HEK293 (cell line): ENCODE data around the gene FHIT.
"Not testable (repeated sequence)": the region's sequence is repeated elsewhere in the genome, so short reads cannot be mapped to it uniquely, and the experiment has no call there.

Experiments used
- CTCF ChIA-PET: fragments of 350-600 bp; formaldehyde crosslinking; extraction: SDS; loops from one replicate; lab custom pipeline; 2021; ENCODE audit warnings: antibody characterized with exemption; lab: Yijun Ruan, JAX
- POLR2A ChIA-PET: fragments of 300-600 bp; formaldehyde crosslinking; extraction: SDS; loops from one replicate; lab custom pipeline; 2020; ENCODE audit warnings: antibody characterized with exemption, inconsistent platforms; lab: Yijun Ruan, JAX
- H3K27ac ChIP-seq: fragments of 200-500 bp; sonication (Bioruptor generic); 2 replicates; pipeline ENCODE4 v1.5.1; 2014; ENCODE audit warnings: low read depth, low read length, control low read depth, inconsistent platforms; ENCODE audit errors: extremely low read depth
- H3K36me3 ChIP-seq, 2 experiments: fragments of 200-500 bp in 1 of 2; sonication (Bioruptor generic) in 1 of 2; 1 replicate in 1 of 2; 2 replicates in 1 of 2; pipeline ENCODE4 v1.5.1; 2014 to 2017; ENCODE audit warnings: inconsistent platforms in 2 of 2, low read length in 2 of 2; ENCODE audit not compliant: control insufficient read depth in 2 of 2, insufficient read depth in 1 of 2
- H3K4me1 ChIP-seq: fragments of 200-500 bp; sonication (Bioruptor generic); 2 replicates; pipeline ENCODE4 v1.5.1; 2014; ENCODE audit warnings: mild to moderate bottlenecking, low read length, inconsistent platforms; ENCODE audit not compliant: control insufficient read depth, insufficient read depth
- H3K4me3 ChIP-seq: 2 replicates; pipeline ENCODE4 v1.5.1; 2011; ENCODE audit warnings: low read depth, mild to moderate bottlenecking, control low read depth, low read length, moderate library complexity
- H3K9me3 ChIP-seq: fragments of 200-500 bp; sonication (Bioruptor generic); 2 replicates; pipeline ENCODE4 v1.5.1; 2014; ENCODE audit warnings: low read depth, low read length, inconsistent platforms; ENCODE audit not compliant: control insufficient read depth, insufficient read depth
- KLF1 ChIP-seq: fragments of 450-650 bp; formaldehyde crosslinking; IDR thresholded peaks from 2 replicates; pipeline ENCODE4 v1.5.1; 2016; ENCODE audit warnings: missing biosample characterization, missing genetic modification characterization
- KLF16 ChIP-seq: fragments of 450-650 bp; formaldehyde crosslinking; IDR thresholded peaks from 2 replicates; pipeline ENCODE4 v1.5.1; 2017; ENCODE audit warnings: missing biosample characterization, missing genetic modification characterization
- SCRT1 ChIP-seq: fragments of 450-650 bp; formaldehyde crosslinking; IDR thresholded peaks from 2 replicates; pipeline ENCODE4 v1.5.1; 2016; ENCODE audit warnings: missing biosample characterization, missing genetic modification characterization, borderline replicate concordance
- ZFP37 ChIP-seq: fragments of 450-650 bp; formaldehyde crosslinking; IDR thresholded peaks from 2 replicates; pipeline ENCODE4 v1.5.1; 2016; ENCODE audit warnings: missing biosample characterization, missing genetic modification characterization
- ZNF16 ChIP-seq: fragments of 450-650 bp; formaldehyde crosslinking; IDR thresholded peaks from 2 replicates; pipeline ENCODE4 v1.5.1; 2016; ENCODE audit warnings: low read depth, missing biosample characterization, missing genetic modification characterization
- ZNF184 ChIP-seq: fragments of 450-650 bp; IDR thresholded peaks from 2 replicates; pipeline ENCODE4 v1.5.1; 2018; ENCODE audit warnings: missing biosample characterization, mild to moderate bottlenecking, missing genetic modification characterization
- ZNF223 ChIP-seq: fragments of 450-650 bp; formaldehyde crosslinking; IDR thresholded peaks from 2 replicates; pipeline ENCODE4 v1.5.1; 2016; ENCODE audit warnings: missing biosample characterization, missing genetic modification characterization
- ZNF292 ChIP-seq: fragments of 450-650 bp; formaldehyde crosslinking; IDR thresholded peaks from 2 replicates; pipeline ENCODE4 v1.5.1; 2016; ENCODE audit warnings: low read depth, missing biosample characterization, missing genetic modification characterization, borderline replicate concordance
- ZNF311 ChIP-seq: fragments of 450-650 bp; formaldehyde crosslinking; IDR thresholded peaks from 2 replicates; pipeline ENCODE4 v1.5.1; 2017; ENCODE audit warnings: missing biosample characterization, missing genetic modification characterization, borderline replicate concordance
- ZNF398 ChIP-seq: fragments of 450-650 bp; formaldehyde crosslinking; IDR thresholded peaks from 2 replicates; pipeline ENCODE4 v1.5.1; 2017; ENCODE audit warnings: missing biosample characterization, missing genetic modification characterization
- ZNF426 ChIP-seq: fragments of 450-650 bp; formaldehyde crosslinking; IDR thresholded peaks from 2 replicates; pipeline ENCODE4 v1.5.1; 2017; ENCODE audit warnings: missing biosample characterization, missing genetic modification characterization, mild to moderate bottlenecking, inconsistent platforms, moderate library complexity
- ZNF510 ChIP-seq: fragments of 450-650 bp; formaldehyde crosslinking; IDR thresholded peaks from 2 replicates; pipeline ENCODE4 v1.5.1; 2018; ENCODE audit warnings: mild to moderate bottlenecking, missing genetic modification characterization, missing biosample characterization; ENCODE audit not compliant: insufficient replicate concordance
- ZNF513 ChIP-seq: fragments of 450-650 bp; IDR thresholded peaks from 2 replicates; pipeline ENCODE4 v1.5.1; 2018; ENCODE audit warnings: missing biosample characterization, missing genetic modification characterization
- ZNF549 ChIP-seq: fragments of 450-650 bp; IDR thresholded peaks from 2 replicates; pipeline ENCODE4 v1.5.1; 2018; ENCODE audit warnings: missing biosample characterization, missing genetic modification characterization, mild to moderate bottlenecking, inconsistent platforms, moderate library complexity
- ZNF701 ChIP-seq: fragments of 450-650 bp; formaldehyde crosslinking; IDR thresholded peaks from 2 replicates; pipeline ENCODE4 v1.5.1; 2016; ENCODE audit warnings: missing biosample characterization, missing genetic modification characterization
- ZNF747 ChIP-seq: fragments of 450-650 bp; formaldehyde crosslinking; IDR thresholded peaks from 2 replicates; pipeline ENCODE4 v1.5.1; 2016; ENCODE audit warnings: missing biosample characterization, missing genetic modification characterization
- ZNF777 ChIP-seq: fragments of 450-650 bp; formaldehyde crosslinking; IDR thresholded peaks from 2 replicates; pipeline ENCODE4 v1.5.1; 2017; ENCODE audit warnings: missing biosample characterization, missing genetic modification characterization, borderline replicate concordance
- ZSCAN23 ChIP-seq: fragments of 450-650 bp; formaldehyde crosslinking; IDR thresholded peaks from 2 replicates; pipeline ENCODE4 v1.5.1; 2016; ENCODE audit warnings: missing biosample characterization, missing genetic modification characterization
- TF ChIP-seq, protein P1 (sequence below): fragments of 450-650 bp; formaldehyde crosslinking; IDR thresholded peaks from 2 replicates; pipeline ENCODE4 v1.5.1; 2016; ENCODE audit warnings: missing biosample characterization, missing genetic modification characterization
- TF ChIP-seq, protein P2 (sequence below): fragments of 450-650 bp; formaldehyde crosslinking; IDR thresholded peaks from 2 replicates; pipeline ENCODE4 v1.5.1; 2016; ENCODE audit warnings: missing biosample characterization, missing genetic modification characterization

FHIT gene

DNA sequence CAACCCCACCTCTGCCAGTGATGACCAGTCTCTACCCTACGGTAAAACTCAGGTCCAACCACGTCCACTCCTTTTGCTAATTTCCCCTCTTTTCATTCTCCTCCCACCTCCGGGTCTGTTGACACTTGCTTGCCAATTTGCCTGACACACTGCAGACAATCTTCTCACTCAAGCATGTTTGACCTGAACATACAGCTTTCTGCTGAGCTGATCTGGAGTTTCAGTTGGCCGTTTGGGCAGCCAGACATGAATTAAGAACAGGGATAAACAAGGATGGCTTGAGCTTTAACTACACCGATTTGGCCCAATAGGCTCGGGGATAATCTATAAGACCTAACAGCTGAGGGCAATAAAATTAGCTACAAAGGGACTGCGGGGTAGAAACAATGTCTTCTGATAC is 1442.8 kb downstream of the FHIT start:
- TF ChIP-seq ZSCAN23 (tag by site-specific recombination) (no peak), ZNF311 (no peak), KLF16 (tag by site-specific recombination) (no peak), ZNF398 (tag by site-specific recombination) (no peak), KLF1 (tag by site-specific recombination) (no peak), ZNF747 (tag by site-specific recombination) (no peak), ZNF701 (tag by site-specific recombination) (no peak), ZNF513 (no peak)
- CTCF ChIA-PET, result interaction anchor here (0.7 kb wide), 1 partner anchor 8 kb away, joined by 4 read pairs; no protein-coding TSS in a partner anchor
- no peaks in the 10 kb centered on the region for H3K36me3 ChIP-seq
- no peaks in the 10 kb centered on the region for H3K9me3 ChIP-seq
- H3K27ac ChIP-seq, result no peak overlapping the region
- no peaks in the 10 kb centered on the region for H3K4me1 ChIP-seq
- H3K4me3 ChIP-seq, result no peak overlapping the region
- POLR2A ChIA-PET, result no interaction called here

- H3K4me3 ChIP-seq, result no peak overlapping the region
- ChIA-PET CTCF (no interaction called here), POLR2A (no interaction called here)
- no peak overlapping the region for H3K27ac ChIP-seq
- no peaks in the 10 kb centered on the region for H3K36me3 ChIP-seq
- TF ChIP-seq ZNF426 (tag by site-specific recombination) (no peak), ZNF16 (no peak)
- no peaks in the 10 kb centered on the region for H3K9me3 ChIP-seq
- no peaks in the 10 kb centered on the region for H3K4me1 ChIP-seq
Observed at GRCh38 chr3:59803268-59803667, 1448.0 kb downstream of the FHIT start.

DNA sequence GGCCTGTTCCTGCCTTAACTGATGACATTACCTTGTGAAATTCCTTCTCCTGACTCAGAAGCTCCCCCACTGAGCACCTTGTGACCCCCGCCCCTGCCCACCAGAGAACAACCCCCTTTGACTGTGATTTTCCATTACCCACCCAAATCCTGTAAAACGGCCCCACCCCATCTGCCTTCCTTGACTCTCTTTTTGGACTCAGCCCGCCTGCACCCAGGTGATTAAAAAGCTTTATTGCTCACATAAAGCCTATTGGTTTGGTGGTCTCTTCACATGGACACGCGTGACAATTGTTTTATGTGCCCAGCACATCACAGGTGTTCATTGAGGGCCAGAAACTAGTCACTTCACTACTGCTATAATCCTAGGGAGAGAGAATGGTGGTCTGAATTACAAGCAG is 1448.8 kb downstream of the FHIT start:
- H3K27ac ChIP-seq, CTCF ChIA-PET, H3K4me3 ChIP-seq, POLR2A ChIA-PET, H3K4me1 ChIP-seq, H3K9me3 ChIP-seq, H3K36me3 ChIP-seq: not testable (repeated sequence)

DNA sequence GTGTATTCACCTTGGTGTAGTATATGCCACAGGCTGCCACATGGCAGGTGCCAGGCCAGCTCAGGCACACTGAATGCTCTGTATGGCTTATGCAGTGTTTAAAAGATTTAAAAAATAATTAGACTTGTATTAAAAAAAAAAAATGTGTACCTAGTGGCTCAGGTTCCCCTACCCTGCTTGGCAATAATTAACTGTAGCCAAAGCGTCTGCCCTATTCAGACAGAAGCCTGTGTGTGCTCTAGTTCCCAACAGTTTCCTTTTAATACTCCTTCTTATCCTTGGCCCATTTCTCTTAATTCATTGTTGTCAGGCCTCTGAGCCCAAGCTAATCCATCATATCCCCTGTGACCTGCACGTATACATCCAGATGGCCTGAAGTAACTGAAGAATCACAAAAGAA is 1449.2 kb downstream of the FHIT start:
- no peaks in the 10 kb centered on the region for H3K36me3 ChIP-seq
- POLR2A ChIA-PET, result no interaction called here
- no peak overlapping the region for H3K4me3 ChIP-seq
- TF ChIP-seq, protein P1, sequence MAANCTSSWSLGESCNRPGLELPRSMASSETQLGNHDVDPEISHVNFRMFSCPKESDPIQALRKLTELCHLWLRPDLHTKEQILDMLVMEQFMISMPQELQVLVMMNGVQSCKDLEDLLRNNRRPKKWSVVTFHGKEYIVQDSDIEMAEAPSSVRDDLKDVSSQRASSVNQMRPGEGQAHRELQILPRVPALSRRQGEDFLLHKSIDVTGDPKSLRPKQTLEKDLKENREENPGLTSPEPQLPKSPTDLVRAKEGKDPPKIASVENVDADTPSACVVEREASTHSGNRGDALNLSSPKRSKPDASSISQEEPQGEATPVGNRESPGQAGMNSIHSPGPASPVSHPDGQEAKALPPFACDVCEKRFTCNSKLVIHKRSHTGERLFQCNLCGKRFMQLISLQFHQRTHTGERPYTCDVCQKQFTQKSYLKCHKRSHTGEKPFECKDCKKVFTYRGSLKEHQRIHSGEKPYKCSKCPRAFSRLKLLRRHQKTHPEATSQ, result no peak
- TF ChIP-seq ZNF777 (tag by site-specific recombination) (no peak), ZNF223 (tag by site-specific recombination) (no peak), ZNF510 (tag by site-specific recombination) (no peak), ZNF292 (tag by site-specific recombination) (no peak), SCRT1 (tag by site-specific recombination) (no peak), ZFP37 (tag by site-specific recombination) (no peak), ZNF549 (tag by site-specific recombination) (no peak), ZNF184 (no peak)
- TF ChIP-seq, protein P2, sequence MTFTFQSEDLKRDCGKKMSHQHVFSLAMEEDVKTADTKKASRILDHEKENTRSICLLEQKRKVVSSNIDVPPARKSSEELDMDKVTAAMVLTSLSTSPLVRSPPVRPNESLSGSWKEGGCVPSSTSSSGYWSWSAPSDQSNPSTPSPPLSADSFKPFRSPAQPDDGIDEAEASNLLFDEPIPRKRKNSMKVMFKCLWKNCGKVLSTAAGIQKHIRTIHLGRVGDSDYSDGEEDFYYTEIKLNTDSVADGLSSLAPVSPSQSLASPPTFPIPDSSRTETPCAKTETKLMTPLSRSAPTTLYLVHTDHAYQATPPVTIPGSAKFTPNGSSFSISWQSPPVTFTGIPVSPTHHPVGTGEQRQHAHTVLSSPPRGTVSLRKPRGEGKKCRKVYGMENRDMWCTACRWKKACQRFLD, result no peak
- H3K4me1 ChIP-seq, result no peaks in the 10 kb centered on the region
- CTCF ChIA-PET, result no interaction called here
- H3K27ac ChIP-seq, result no peak overlapping the region
- H3K9me3 ChIP-seq, result no peaks in the 10 kb centered on the region
